ENCODE data around the gene ABCA1.
"Not testable (repeated sequence)": the region's sequence is repeated elsewhere in the genome, so short reads cannot be mapped to it uniquely, and the experiment has no call there.

ABCA1 gene

DNA sequence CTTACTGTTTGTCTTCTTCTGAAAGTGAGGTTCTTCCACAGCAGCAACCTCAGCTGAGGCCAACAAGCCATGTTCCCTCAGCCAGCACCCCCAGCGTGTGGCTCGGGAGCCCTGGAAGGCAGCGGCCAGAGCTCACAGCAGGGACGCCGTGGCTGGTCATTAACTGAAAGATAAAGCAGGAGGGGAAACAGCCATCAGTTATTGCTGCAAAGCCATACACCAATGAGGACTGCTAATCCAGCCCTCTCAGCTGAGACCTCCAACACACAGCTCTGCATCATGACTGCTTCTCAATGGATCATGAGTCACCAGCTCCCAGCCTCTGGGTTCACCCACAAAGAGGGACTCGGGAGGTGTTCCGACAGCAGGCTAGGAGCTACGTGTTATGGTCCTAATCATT is 24.3 kb downstream of the ABCA1 start:
- no peak for DNase-seq

DNA sequence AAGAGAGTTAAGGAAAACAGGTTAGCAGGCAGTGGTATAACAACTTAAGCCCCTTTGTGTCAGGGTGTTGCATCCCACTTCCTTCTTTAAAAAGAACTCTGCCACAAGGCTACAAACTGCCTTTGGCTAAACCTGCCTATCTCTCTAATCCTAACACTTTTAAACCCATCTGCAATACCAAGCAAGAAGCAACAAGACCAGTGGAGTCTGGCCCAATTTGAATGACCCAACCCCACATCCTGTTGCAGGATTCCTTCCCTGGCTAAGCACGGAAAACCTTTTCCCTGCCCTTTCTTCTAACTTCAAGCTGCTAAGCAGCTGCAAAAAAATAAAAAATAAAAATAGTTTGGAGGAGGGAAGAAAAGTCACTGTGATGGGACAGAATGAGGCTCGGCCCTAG is 27.1 kb downstream of the ABCA1 start:
- DNase-seq: no peak

DNA sequence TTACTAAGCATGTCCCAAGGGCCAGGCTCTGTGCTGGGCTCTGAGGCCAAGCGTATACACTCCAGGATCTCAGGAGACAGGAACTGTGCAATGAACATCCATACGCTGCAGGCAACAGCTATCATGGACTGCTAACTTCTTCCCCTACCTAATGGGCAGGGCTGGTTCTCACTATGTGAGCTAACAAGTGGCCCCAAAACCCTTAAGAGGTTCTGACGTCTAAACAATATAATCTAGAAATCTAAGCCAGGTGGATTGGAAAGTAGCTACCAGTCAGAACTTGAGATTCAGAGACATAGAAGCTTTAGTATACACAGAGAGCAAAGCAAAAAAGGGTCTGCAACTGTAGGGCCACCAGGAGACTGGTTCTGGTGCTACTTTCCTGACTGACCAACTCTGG is 27.6 kb downstream of the ABCA1 start:
- no peak for DNase-seq

DNA sequence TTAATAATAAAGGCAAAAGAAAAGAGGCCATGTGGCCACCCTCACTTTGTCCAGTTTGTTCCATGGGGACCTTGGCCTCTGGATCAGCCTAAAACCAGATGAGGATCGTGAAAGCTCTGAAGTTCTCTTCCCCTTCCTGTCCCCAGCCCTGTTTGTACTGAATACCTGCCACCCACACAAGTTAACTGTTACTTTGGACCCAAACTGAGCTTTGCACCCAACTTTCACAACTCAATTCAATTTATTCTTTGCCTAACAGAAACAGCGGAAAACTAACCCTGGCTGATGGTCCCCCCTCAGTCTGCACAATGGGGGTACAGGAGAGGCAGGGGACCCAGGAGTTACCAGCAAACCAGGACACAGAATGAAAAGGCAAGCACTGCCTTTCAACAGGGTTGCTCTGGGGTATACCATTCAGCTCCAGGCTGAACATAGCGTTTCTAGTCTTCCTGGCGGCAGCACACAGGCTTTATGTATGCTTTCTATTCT is 28.2 kb downstream of the ABCA1 start:
- no peak for DNase-seq

DNA sequence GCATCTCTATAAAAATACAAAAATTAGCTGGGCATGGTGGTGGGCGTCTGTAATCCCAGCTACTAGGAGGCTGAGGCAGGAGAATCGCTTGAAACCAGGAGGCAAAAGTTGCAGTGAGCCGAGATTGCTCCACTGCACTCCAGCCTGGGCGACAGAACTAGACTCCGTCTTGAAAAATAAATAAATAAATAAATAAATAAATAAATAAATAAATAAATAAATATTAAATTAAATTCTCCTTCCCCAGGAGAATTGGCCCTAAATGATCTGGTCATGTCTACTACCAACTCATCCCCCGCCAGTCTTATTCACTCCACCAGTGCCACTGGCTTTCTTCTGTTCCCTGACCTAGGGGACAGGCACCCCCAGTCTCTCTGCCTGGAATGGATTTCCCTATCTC is 29.6 kb downstream of the ABCA1 start:
- DNase-seq: not testable (repeated sequence)

DNA sequence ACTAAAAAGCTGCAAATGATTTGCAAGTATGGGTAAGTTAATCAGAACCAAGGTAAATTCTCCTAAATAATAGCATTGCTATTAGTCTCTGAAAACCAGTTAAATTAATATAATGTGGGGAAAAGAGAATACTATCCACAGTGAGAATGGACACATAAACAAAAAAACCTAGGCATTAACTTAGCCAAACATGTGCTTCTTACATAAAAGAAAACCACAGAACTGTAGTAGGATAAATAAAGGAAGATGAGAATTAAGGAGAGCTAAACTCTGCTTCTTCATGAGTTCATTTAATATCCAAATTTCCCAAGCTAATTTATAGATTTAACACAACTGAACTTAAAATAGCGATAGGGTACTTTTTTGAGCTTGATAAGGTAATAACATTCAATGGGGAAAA is 31.8 kb downstream of the ABCA1 start:
- no peak for DNase-seq

DNA sequence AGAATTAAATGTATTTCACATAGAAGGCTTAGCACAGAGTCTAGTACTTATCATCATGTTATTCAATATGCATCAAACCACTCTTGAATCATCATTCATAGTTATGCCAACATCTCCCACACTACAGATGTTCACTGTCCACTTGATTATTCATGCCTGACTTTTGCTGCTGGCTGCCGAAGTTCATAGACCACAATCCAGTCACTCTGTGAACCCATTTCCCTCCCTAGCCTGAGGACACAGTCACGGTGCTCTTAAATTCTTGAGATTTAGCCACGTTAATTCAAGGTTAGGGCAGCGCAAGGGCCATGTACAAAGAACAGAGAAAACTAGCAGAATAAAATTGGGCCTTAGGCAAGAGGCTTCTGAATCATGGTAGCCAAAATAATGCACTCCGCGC is 32.4 kb downstream of the ABCA1 start:
- no peak for DNase-seq

DNA sequence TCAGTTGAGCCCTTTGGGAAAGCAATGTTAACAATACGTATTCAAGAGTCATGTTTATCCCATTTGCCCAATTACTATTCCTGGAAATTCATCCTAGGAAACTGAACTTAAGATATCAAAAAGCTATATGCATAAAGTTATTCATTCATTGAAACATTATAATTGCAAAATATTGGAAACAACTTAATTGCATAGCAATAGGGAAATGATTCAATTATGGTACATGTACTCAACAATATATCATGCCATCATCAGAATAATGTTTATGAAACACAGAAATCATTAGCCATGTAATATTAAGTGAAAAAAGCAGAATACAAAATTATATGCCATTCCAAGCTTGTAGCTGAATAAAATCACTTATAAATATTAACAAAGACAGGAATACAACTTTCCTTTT is 35.3 kb downstream of the ABCA1 start:
- DNase-seq: no peak

DNA sequence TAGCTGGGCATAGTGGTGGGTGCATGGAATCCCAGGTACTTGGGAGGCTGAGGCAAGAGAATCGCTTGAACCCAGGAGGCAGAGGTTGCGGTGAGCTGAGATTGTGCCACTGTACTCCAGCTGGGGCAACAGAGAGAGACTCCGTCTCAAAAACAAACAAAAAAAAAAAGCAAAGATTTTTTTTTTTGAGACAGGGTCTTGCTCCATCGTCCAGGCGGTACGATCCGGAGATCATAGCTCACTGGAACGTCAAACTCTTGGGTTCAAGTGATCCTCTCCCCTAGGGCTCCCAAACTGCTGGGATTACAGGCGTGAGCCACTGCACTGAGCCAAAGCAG is 37.6 kb downstream of the ABCA1 start:
- DNase-seq: no peak

DNA sequence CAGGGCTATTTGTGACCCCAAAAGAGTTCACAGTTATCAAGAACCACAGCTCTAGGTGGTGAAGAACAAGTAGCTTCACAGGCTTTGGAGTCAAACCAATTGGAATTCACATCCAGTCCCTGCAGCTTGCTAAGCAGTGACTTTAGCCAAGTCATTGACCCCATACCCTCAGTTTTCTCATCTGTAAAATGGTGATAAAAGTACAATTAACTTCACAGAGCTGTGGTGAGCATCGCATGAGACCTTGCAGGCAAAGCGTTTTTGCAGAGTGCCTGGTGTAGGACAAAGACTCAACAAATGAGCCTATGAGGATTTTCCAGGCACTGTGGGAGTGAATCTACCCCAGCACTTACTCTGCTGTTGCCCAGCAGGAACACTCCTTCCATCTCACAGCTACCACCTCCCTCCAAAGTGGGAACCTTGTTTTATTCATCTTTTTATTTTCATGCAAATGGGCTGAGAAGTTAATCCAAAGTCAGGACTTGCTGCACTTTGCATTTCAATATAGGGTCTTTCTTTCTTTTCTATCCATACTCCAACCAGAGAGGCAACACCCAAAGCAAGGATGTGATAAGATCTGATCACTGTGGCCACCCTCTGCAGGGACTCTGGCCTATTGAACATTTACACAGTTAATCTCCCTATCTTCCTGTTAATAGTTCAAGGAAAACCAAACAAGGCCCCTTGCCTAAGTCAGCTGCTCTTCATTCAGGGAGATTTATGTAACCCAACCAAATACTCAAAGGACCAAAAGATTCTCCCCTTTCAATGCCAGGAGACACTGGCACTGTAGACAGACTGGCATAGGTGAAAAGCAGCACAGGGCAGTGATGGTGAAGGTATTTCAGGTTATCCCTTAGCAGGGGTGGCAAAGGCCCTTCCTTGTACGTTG is 41.9 kb downstream of the ABCA1 start:
- DNase-seq: no peak

DNA sequence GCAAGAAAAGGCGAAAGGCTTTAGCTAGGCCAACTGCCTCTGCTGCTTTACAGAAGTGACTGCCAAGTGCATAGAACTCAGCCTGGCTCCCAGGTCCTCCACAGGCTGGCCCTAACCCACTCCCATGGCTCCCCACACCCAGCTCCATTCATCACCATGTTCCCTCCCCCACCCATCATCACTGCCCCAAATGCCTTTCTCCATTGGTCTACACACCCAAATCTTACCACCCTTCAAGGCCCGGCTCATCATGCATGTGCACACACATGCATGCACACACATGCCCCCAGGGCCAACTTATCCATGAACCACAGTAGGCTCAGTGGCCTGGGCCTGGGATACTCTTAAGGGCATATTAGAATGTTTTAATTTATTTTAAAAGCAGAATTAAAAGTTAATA is 44.8 kb downstream of the ABCA1 start:
- no peak for DNase-seq

DNA sequence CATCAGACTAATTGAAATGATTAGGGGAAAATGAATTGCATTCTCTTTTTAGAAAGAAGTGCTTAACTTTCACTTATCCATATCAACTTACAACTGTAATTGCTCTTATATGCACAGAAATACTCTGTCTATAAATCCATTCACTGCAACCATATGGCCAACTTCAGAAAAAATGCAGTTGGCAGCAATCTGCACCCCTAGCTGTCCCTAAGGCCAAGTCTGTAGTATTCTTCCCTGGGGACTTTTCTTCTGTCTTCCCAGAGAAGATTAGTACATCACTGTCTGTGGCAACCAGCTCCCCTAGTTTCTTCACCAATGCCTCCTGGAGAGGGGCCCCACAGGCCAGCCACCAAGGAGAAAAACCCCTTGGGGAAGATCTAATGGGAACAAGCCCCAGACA is 45.4 kb downstream of the ABCA1 start:
- no peak for DNase-seq

DNA sequence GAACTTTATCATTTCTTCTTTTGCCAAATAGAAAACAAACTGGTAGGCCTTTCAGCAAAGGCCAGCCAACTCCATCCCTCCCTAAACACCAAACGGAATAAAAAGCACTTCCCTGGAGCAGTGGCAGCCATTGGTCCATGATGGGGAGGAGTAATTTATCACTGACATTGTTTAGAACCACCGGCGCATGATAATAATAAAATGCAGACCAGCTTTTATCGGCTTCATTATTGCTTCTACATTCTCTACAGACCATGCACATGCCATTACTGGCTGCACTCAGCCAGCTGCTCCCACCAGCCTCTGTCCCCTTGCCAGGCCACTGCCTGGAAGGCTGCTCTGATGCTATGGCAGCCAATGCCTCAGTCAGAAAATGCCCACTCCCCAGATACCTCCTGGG is 45.9 kb downstream of the ABCA1 start:
- no peak for DNase-seq

DNA sequence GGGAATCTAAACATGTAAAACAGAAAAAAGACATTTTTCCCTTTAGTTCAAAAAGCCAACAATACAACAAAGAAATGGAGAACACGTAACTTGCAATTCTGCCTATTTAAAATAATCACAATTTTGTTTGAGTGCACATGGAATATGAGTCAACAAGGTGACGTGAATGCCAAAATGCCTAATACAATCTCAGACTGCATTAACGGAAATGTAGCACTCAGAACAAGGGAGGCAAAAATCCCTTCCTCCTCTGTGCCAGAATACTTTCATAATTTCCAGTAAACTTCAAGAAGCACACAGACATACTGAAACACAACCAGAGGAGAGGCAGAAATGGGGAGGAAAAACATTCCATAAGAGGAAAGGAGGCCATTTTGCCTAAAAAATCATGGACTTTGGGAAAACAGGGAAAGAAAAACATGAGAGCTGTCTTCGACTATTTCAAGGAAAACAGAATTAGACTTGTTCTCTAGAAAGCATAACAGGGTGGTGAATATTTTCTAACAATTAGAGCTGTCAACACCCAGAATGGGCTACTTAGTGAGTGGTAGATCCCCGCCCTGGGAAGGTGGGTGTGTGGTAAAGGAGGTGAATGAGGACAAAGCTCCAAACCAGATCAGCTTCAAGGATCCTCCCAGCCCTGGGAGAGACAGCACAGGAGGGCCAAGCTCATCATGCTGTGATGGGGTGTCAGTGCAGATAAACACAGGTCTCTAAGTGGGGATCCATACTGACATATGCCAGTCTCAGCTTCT is 48.2 kb downstream of the ABCA1 start:
- DNase-seq: no peak

DNA sequence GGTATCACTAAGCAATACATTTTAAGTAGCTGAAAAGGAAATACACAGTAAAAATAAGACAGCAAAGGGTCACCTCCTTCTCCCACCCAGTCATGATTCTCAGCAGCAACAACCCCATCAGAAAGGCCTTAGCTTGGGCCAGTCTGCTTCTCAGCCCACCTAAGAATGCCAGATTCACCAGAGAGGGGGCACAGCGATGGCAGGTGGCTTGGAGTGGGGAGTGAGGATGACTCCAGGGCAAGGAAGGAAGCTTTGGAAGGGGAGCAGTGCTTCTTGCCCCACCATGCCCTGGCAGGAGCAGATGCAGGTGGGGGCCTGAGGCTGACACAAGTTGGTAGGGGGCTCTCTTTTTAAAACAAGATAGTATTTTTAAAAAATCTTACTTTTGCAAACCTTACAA is 51.4 kb downstream of the ABCA1 start:
- DNase-seq: no peak

DNA sequence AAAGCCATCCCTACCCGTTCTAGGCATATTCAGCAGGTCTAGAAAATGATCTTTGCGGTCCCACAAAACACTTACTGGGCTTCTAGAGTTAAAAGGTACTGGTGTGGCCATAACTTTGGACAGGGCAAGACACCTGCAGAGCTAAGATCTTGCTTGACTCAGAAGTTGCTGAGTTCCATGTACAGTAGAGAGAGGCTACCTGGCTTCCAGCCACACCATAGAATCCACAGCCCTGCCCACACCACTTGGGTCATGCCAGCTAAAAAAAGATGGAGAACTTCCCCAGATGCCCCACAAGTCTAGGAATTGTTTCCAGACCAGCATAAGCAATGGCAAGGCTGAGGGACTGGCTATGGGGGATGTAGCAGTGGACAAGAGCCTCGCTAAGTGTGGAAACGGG is 52.1 kb downstream of the ABCA1 start:
- DNase-seq: no peak

DNA sequence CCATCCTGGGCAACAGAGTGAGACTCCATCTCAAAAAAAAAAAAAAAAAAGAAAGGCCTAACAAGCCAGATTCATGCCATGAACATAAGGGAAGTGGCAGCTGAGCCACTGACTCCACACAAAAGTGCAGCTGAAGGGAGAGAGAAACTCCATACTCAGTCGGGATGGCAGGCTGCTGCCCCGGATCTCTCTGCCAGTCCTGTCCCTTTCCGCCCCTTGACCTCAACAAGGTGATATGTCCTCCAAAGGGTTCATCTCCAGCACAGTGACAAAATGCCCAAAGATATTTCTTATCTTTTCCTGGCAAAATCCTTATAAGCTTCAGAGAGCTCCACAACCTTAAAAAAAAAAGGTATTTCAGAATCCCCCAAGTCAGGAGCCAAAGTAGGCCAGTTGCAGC is 52.6 kb downstream of the ABCA1 start:
- DNase-seq: no peak

DNA sequence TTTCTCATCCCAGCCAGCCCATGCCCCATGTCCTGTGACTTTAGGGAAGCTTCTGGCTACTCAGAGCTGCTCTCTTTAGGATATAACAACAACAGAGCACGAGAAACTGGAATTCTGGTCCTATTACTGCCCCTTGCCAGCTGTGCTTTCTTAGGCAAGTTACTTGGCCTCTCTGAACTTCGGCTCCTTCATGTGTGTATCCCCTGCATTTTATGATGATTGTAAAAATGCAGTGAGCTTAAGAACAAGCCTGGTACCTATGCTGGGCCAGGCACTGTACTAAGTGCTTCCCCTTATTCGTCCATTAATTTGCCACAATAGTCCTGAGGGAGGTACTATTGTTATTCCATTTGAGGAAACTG is 54.5 kb downstream of the ABCA1 start:
- no peak for DNase-seq

DNA sequence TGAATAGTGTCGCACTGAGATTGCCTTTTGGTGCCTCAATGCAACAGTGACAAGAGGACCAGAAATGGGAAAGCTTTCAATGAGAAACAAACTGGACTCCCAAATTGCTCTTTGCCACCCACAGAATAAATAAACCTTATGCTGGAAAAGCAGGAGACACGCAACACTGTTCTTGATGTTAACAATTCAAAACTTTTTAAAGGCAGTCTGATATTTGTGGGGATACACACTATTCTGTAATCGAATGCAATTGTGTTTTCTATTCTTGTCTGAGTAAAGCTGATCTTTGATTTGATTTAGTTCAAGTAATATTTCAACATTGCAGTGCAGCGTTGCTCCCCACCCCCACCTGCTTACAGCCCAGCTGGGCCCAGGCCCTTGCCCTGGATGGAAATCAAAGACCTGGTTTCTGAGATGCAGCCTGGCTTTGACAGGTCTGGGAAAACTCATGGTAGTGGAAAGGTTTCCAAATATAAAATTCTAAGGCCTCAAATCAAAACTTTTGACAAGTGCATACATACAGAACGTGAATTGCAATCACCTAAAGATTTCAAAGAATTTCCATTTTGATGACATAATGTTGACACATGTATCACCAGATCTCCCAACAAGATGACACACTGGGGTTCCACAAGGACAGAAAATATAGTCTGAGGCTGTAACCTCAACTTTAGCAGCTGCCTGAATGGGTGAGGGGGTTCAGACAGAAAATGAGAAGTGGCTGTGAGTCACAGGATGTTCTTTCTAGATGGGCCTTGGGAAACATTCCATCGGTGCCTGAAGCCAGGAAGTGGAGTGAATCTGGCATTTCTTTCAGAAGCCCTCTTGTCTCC is 55.1 kb downstream of the ABCA1 start:
- no peak for DNase-seq

DNA sequence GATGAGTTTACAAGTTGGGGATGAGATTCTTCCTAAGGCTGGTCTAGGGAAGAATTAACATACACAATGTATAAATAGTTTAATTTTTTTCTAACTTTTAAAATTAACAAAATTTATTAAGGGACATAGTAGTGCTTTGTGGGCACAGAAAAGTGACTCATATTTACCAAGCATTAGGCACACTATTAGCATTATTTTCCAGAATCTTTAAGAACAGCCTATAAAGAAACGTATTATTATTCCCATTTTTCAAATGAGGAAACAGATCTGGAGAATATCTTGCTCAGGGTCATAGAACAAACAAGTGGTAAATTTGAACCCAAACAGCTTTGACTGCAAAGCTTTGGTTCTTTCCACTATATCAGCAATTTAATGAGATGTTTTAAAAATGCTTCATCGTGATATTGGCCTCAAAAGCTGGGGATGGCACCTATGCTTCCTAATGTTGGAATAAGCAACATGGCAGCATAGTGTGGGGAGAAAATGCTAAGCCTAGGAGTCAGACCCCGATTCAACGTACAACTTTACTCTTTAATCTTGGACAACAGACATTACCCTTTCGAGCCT is 55.9 kb downstream of the ABCA1 start:
- DNase-seq: no peak

DNA sequence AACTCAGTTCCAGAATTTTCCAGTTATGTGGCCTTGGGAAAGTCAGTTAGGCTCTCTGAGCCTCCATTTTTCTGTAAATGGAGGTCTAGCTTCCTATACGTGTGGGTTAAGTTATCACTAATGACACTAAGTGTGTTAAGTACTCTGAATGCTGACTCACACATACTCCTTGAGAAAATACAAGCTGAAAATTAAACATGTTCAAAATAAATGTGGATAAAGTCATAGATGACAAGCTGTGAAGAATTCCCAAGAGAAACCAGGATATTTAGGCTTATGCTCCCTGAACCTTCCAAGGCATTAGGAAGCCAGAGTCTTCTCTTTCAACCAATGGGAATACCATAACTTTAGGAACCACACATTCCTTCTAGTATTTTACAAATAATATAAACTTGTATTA is 58.1 kb downstream of the ABCA1 start:
- no peak for DNase-seq

DNA sequence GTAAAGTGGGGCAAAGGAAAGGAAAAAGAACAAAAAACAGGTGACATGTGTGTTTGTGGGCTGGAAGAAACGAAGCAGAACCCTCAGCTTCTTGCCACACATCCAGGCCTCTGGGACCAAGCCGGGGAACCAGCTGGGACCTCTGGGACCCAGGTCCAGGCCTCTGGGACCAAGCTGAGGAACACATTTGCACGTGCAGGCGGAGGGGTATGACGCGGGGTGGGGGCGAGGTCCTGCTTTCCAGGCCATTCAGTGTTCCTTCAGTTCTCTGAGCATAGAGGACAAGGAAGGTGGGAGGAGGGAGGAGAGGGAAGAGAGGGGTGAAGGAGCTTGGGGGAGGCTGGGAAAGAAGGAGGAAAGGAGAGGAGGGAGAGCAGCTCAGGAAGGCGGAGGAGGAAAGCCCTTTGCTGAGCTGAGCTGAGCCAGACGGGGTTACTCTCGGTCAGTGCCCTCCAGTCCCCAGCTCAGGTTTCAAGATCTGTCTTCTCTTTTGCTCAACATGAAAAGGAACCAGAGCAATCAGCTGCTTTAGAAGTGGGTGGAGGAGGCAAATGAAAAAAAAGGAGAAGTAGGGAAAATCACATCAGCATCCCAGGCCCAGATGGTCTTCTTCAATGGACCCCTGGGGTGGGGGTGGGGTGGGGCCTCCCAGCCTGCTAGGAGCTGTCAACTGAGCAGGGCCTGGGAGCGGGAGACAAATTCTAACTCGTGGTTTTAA is 59.1 kb downstream of the ABCA1 start:
- DNase-seq: peak; percentile 24

DNA sequence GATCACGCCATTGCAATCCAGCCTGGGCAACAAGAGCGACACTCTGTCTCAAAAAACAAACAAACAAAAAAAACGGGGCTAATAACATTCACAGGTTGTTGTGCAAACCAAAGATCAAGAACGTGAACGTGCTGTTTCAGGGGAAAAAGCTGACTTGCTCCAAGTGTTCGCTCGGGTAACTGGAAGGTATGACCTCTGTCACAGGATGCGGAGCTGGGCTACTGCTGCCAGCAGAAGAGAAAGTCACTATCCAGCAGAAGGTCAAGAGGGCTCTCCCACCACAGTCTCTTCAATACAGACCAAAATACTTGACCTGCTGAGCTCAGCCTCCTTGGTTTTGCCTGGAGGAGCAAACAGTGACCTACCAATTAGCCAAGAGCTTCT is 59.7 kb downstream of the ABCA1 start:
- DNase-seq: no peak
